Measurements from ENCODE around the gene HNRNPAB.

Gene HNRNPAB

DNA sequence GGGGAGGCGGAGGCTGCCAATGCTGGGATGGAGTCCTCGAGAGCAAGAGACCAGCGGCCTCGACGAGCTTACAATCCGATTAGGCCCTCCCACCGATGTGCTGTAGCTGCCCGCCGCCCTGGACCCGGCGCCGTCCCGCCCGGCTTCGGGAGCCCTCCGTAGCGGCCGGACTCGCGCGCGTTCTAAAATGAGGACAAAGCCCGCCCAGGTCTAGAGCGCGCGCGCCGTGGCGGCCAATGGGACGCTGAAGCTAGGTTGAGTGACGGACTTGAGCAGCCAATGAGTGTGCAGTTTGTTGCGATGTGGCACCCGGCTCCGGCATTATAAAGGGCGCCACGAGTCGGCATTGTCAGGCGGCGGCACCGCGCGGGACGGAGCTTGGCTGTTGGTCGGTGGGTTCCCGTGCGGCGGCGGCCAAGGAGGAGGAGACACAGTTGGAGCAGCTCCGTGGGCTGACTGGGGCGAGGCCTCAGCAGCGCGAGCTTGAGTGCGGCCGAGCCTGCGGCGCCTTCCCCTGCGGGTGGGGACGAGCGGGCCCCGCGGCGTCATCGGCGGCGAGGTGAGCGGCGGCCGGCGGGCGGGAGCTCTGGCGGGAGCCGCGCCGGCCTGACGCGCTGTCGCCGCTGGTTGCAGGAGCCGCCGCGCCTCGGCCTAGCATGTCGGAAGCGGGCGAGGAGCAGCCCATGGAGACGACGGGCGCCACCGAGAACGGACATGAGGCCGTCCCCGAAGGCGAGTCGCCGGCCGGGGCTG is at the start of gene HNRNPAB:
Gene HNRNPAB (plus strand): TSS at position 352 of the 753 bp plus-strand sequence. CDS start 305 bp downstream, at position 657.
- peak; percentile 96 for DNase-seq

DNA sequence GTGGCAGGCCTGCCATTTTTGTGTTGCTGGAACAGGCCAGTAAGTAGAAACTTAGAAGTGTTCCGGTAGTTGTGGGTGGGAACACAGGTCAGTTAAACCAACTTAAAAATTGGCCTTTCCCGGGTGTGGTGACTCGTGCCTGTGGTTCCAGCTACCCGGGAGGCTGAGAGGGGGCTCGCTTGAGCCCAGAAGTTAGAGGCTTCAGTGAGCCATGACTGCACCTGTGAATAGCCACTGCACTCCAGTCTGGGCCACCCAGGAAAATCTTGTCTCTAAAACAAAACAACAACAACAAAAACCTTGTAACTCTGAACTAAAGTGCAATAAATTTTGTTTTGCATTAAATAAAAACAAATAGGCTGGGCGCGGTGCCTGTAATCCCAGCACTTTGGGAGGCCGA is 49.3 kb upstream of the HNRNPAB start:
- no peak for DNase-seq

DNA sequence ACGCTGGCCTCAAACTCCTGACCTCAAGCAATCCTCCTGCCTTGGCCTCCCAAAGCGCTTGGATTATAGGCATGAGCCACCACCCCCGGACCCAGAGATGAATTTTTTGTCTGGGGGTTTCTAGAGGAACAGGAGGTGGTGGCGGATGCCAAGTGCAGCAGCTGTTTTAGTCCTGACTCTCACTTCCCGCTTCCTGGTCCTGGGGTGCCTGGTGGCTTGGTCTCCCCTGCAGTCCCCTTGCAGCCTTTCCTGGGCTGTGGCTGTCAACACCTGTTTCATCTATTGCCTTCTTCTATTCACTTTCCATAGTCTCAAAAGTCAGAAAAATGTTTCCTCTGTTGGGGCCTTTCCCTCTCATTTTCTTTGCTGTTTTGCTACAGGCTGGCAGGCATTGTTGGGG is 44.2 kb upstream of the HNRNPAB start:
- no peak for DNase-seq

- no peak for DNase-seq
These were observed 41.9 kb upstream of the HNRNPAB start for GRCh38 chr5:178162481-178162880.

DNA sequence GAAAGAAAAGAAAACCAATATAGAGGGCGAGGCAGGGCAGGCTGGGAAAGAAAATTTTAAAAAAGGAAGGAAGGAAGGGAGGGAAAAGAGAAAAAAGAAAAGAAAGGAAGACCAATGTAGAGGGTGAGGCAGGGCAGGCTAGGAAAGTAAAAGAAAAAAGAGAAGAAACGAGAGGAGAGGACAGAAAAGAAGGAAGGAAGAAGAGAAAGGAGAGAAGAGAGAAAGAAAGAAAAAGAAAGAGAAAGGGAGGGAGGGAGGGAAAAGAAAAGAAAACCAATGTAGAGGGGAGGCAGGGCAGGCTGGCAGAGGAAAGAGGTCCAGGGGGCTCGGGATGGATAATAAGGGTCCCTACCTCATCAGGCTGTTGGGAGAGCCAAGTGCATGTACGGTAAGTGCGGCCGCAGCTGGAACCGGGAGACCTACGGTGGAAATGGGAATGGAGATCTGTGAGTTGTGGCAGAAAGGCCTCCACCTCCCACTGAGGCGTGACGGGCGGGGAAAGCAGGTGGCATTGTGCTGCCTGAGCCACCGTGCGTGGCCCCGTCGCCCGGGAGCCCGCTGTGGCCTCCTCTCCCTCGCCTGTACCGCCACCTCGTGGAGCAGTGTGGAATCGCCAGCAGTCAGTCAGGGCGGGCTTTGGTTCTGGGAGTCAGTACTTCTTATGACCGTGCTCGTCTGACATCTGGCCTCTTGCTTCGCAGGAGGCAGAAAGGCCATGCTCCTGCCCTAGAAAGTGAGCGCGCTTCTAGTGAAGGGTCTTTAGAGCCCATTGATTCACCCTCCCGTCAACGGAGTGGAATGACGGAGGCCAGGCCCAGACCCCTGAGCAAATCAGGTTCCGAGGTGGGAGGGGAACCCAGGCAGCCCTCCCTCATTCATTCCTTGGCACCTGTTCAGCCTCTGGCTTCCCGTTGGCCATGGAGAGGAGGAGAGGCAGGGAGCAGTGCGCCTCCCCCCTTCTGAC is 40.3 kb upstream of the HNRNPAB start:
- peak; percentile 56 for DNase-seq

GRCh38 chr5:178165581-178165980 is 38.8 kb upstream of the HNRNPAB start:
- no peak for DNase-seq

DNA sequence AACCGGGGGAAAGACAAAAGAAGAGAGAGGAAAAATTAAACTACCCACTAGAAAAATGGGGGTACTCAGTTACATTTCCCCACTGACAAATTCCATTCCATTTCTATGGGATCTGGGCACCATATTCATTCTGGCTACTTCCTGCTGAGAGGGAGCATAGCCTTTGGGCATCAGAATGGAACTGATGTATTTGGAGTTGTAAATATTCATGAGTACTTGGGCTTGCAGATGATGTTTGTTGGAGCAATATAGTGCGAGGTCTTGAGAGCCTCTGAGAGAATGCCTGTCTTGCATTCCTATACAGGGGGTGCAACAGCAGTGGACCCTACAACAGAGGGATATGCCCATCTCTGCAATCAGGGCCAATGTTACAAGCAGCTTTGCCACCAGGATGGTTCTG is 33.9 kb upstream of the HNRNPAB start:
- no peak for DNase-seq

GRCh38 chr5:178174456-178174855 is 29.9 kb upstream of the HNRNPAB start:
- DNase-seq, result no peak

GRCh38 chr5:178176791-178177190 is 27.5 kb upstream of the HNRNPAB start:
- no peak for DNase-seq

- DNase-seq, result no peak
These were observed 26.8 kb upstream of the HNRNPAB start for GRCh38 chr5:178177569-178177968.

GRCh38 chr5:178180141-178180863 is 24.0 kb upstream of the HNRNPAB start:
- DNase-seq, result no peak

- no peak for DNase-seq
These were observed 22.0 kb upstream of the HNRNPAB start for GRCh38 chr5:178182158-178182876.

DNA sequence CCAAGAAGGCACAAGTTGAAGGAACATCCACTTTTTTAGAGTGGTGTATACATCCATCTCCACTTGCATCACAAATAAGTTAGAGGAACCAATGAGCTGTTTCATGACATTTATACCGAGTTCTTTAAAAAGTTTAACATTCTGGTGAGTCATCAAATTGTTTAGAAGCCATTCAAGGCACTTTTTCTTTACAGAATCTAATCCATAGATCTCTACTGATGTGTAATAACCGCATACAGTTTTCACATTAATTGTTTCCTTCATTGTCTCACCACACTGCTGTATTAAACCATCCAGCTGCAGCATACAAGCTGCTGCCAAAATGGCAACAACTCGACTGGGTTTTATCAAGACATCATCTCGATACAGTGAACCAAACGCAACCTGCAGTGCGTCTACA is 17.9 kb upstream of the HNRNPAB start:
- DNase-seq, result peak; percentile 74

DNA sequence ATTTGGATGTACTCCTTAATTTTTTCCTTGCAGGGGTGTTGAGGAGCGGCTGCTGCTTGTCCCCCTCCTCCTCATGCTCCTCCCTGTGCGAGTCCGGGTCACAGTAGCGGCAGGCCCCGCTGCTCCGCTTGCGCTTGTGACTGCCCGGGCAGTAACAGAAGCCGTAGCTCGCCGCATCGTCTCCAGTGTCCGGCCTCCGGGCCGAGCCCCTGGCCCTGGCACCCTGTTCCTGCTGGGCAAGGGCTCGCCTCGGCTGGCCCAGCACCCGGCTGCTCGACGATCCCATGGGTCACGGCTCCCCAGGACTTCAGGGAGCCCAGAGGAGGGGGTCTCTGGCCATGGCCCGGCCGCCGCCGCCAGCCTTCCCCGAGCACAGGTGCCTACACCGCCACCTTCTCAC is 17.3 kb upstream of the HNRNPAB start, which contains the start of gene GMCL2:
Gene GMCL2 (minus strand): TSS at position 358 of the 400 bp plus-strand sequence. CDS start 72 bp downstream, at position 286.
- no peak for DNase-seq

DNA sequence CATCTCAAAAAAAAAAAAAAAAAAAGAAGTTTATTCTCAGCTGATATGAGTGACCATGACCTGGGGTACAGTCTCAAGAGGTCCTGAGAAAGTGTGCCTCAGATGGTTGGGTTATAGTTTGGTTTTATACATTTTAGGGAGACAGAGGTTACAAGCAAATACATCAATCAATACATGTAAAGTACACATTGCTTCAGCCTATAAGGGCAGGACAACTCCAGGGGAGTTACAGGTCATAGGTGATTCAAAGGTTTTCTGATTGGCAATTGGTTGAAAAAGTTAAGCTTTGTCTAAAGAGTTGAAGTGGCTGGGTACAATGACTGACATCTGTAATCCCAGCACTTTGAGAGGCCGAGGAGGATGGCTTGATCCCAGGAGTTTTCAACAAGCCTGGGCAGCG is 14.9 kb upstream of the HNRNPAB start:
- DNase-seq, result no peak

- DNase-seq, result no peak
These were observed 12.7 kb upstream of the HNRNPAB start for GRCh38 chr5:178191661-178192060.

DNA sequence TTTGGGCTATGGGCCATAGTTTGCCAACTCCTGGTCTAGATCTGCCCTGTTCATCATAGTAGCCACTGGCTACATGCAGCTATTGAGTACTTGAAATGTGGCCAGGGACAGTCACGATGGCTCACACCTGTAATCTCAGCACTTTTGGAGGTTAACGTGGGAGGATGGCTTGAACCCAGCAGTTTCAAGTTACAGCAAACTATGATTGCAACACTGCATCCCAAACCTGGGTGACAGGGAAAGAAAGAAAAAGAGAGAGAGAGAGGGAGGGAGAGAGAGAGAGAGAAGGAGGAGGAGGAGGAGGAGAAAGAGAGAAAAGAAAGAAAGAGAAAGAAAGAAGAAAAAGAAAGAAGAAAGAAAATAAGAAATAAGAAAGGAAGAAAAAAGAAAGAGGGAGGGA is 12.1 kb upstream of the HNRNPAB start:
- no peak for DNase-seq

- DNase-seq, result no peak
These were observed 11.5 kb upstream of the HNRNPAB start for GRCh38 chr5:178192787-178193186.

DNA sequence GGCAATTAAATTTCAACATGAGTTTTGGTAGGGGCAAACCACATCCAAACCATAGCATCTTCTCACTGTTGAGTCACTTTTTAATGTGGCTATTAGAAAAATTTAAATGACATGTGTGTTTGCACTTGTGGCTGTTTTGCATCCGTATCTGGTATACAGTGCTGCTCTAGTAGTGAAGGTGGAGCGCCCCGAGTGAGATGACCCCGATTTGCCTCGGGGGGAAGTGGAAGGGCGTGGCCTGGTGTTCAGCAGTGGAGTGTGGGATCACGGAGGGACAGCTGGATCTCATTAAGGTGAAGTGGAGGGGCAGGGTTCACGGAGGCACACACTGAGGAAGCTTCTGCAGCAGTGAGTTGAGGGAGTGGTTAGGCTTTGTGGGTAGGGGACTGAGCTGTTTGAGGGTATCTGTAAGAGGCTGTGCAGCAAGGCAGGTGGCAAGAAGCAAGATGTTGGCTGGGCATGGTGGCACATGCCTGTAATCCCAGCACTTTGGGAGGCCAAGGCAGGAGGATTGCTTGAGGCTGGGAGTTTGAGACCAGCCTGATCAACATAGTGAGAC is 11.0 kb upstream of the HNRNPAB start:
- DNase-seq, result no peak

DNA sequence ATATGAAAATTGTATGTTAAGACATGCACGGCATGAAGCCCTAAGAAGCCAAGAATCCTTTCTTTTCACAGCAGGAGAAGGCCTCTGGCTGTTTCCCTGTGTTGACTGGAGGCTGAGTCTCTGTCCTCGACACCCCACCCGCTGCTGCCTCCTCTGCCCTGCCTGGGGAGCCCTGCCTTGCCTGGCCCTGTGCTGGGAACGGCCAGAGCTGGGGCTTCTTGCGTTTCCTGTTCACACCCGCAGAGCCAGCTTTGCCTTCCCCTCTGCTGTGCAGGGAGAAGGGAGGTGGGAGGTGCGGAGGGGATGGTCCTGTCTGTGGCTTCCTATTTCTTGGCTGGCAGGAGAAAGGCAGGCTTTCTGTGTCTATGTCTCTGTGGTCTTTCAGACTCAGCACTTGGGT is 10.3 kb upstream of the HNRNPAB start:
- no peak for DNase-seq

DNA sequence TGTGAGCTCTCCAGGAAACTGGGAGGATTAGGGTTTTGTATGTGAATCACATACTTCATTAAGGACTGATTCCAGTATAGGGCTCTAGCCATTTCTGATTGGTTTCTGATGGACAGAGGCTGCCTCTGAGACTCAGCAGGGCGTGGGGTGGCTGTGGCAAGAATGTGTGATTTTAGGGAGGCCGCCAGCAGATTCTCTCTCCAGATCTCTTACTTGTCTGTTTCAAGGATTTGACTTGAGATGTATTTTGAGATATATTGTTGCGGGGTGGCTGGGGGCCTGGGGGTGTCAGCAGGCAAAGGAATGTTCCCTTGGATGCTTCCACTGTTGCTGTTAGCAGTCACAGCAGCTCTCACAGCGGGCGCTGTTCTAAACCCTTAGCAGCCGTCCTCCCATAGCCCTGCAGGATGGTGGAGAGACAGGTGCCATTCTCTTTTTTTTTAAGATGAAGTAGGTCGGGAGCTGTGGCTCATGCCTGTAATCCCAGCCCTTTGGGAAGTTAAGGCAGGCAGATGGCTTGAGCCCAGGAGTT is 8.0 kb upstream of the HNRNPAB start:
- DNase-seq, result no peak

- no peak for DNase-seq
These were observed 7.3 kb upstream of the HNRNPAB start for GRCh38 chr5:178196986-178197385.
